Measurements from ENCODE around the gene HSPB2. TPM values are rescaled to one million over a fixed set of nuclear protein-coding genes. Genes with fewer than 3 reads are reported as not detected.

Gene HSPB2, protein sequence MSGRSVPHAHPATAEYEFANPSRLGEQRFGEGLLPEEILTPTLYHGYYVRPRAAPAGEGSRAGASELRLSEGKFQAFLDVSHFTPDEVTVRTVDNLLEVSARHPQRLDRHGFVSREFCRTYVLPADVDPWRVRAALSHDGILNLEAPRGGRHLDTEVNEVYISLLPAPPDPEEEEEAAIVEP
- total RNA-seq (2022; extraction: Qiagen RNA extraction; ENCODE audit: low read depth) = not detected in 5 replicates

GRCh38 chr11:111912535-111912934 lies at the start of gene HSPB2:
Gene HSPB2 (plus strand): TSS chr11:111912734. CDS start chr11:111912830, 96 bp downstream.

DNA sequence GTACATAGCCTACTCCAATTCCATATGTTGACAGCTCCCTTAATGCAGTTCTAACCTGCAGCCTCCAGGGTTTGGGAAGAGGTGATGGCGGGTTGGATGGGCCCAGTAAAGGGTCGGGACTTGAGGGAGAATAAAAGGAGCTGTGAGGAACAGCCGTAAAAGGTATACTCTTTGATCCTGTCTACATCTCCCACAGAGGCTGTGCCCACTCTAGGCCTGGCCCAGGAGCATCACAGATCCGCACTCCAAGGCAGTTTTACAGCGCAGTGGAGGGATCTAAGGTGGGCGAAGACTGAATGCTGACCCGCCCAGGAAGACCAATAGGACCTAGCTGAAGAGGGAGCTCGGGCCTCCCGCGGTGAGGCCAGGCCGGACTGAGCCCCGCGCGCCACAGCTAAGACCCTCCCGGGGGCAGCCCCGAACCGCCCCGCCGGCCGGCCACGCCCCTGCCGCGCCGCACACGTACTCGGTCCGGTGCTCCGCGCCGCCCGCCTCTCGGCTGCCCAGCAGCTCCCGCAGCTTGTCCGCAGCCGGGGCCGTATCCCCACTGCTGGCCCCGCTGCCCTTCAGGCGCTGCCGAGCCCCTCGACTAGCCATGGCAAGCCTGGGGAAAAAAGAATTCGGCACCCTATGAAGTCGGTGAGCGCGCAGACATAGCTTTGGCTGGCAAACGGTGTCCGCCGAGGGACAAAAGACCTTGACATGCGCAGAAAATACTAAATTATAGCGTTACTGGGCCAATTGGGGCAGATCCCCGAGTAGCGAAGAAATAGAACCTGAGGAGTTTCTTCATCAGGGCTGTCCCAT lies 41.4 kb upstream of the HSPB2 start, which contains the start of gene ALG9:
Gene ALG9 (minus strand): TSS at position 696 of the 807 bp plus-strand sequence. CDS start 99 bp downstream, at position 597.

DNA sequence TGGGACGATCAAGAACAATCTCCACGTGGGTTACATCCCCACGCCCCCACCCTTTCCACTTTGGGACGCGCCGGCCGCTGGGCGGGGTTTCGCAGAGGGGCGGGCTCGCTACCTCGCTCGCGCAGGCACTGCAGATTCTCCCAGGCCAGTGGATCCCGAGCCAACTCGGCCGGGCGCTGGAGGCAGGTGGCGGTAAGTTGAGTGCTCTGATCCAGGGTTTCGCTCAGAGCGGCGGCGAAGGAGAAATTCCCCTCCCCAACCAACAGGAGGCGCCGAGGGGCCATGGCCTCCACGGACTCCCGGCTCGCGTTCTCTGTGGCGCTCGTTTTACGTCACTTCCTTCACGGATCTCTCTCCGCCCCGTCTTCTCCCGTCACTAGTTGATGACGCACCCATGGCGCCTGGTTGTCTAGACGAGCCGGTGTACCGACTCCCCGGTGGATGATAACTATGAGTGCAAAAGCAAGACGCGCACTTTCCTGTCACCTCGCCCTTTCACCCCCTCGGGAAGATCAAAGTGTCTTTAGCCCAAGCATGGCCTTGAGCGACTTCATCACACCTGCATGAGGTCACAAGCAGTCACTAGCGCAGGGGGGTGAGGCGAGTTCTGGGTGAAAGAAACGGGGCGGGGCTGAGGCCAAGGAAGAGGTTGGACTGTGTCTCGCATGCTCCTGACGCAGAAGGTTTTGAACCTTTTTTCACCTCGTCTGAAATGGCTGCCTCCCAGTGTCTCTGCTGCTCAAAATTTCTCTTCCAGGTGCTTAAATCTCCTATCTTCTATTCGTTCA lies 33.5 kb upstream of the HSPB2 start, which contains the start of the genes CFAP68 and FDXACB1:
Gene CFAP68 (plus strand): TSS at position 693 of the 788 bp plus-strand sequence. CDS start 20 bp downstream, at position 713.
Gene FDXACB1 (minus strand): TSS at position 317 of the 788 bp plus-strand sequence. CDS start 33 bp downstream, at position 284.

GRCh38 chr11:111911563-111912401 lies 752 bp upstream of the HSPB2 start, which contains the start of gene CRYAB:
Gene CRYAB (minus strand): TSS chr11:111911770. CDS start chr11:111911724, 46 bp downstream.

GRCh38 chr11:111918390-111919256 lies 6.1 kb downstream of the HSPB2 start, which contains the start of gene C11orf52:
Gene C11orf52 (plus strand): TSS chr11:111918913. CDS start chr11:111918973, 60 bp downstream.

Other genes with a start within 250 kb of the HSPB2 start
- 14.1 to 18.6 TPM (median 17.9 TPM) in 5 replicates for gene PPP2R1B, start 146.3 kb upstream of the HSPB2 start, total RNA-seq (2022; extraction: Qiagen RNA extraction; ENCODE audit: low read depth)
- gene ALG9, start 41.2 kb upstream of the HSPB2 start, total RNA-seq (2022; extraction: Qiagen RNA extraction; ENCODE audit: low read depth) = 17.3 to 21.6 TPM (median 19.3 TPM) in 5 replicates
- 0.88 to 1.6 TPM (median 1.6 TPM) in 5 replicates for gene FDXACB1, start 33.6 kb upstream of the HSPB2 start, total RNA-seq (2022; extraction: Qiagen RNA extraction; ENCODE audit: low read depth)
- gene CFAP68, start 33.2 kb upstream of the HSPB2 start, total RNA-seq (2022; extraction: Qiagen RNA extraction; ENCODE audit: low read depth) = 30.1 to 34.3 TPM (median 32.2 TPM) in 5 replicates
- gene CRYAB, start 964 bp upstream of the HSPB2 start, total RNA-seq (2022; extraction: Qiagen RNA extraction; ENCODE audit: low read depth) = 5.7 to 13.0 TPM (median 7.1 TPM) in 5 replicates
- gene C11orf52, start 6.2 kb downstream of the HSPB2 start, total RNA-seq (2022; extraction: Qiagen RNA extraction; ENCODE audit: low read depth) = not detected in 5 replicates
- gene DIXDC1, start 24.6 kb downstream of the HSPB2 start, total RNA-seq (2022; extraction: Qiagen RNA extraction; ENCODE audit: low read depth) = 3.6 to 7.5 TPM (median 6.3 TPM) in 5 replicates
- 18.9 to 35.8 TPM (median 29.2 TPM) in 5 replicates for gene DLAT, start 112.7 kb downstream of the HSPB2 start, total RNA-seq (2022; extraction: Qiagen RNA extraction; ENCODE audit: low read depth)
- 0.83 to 1.4 TPM (median 1.2 TPM) in 5 replicates for gene PIH1D2, start 161.3 kb downstream of the HSPB2 start, total RNA-seq (2022; extraction: Qiagen RNA extraction; ENCODE audit: low read depth)
- gene NKAPD1, start 161.6 kb downstream of the HSPB2 start, total RNA-seq (2022; extraction: Qiagen RNA extraction; ENCODE audit: low read depth) = 12.4 to 19.4 TPM (median 14.8 TPM) in 5 replicates
- 65.0 to 88.5 TPM (median 70.3 TPM) in 5 replicates for gene TIMM8B, start 174.0 kb downstream of the HSPB2 start, total RNA-seq (2022; extraction: Qiagen RNA extraction; ENCODE audit: low read depth)
- 65.1 to 83.1 TPM (median 66.2 TPM) in 5 replicates for gene SDHD, start 174.1 kb downstream of the HSPB2 start, total RNA-seq (2022; extraction: Qiagen RNA extraction; ENCODE audit: low read depth)

Measured in A549 treated with RU486 at 1 μM for 4 hours (cell line).